HepG2 (cell line): ENCODE measurements around the gene FETUB. TPM values are rescaled to one million over a fixed set of nuclear protein-coding genes. Genes with fewer than 3 reads are reported as not detected.

Source experiments
- ATAC-seq: fragments of 200-7000 bp; cut with Tn5 transposase; 3 replicates; pipeline ENCODE4 v1.9.1; 2020; ENCODE audit warnings: mild to moderate bottlenecking, moderate library complexity
- BruUV-seq: library from RNA; stranded (reverse); fragments of 400-500 nt; replicated peaks from 2 replicates; lab custom pipeline; 2021; lab: Mats Ljungman, UMichigan
- CTCF ChIA-PET: fragments of 300-600 bp; formaldehyde crosslinking; extraction: SDS; loops from one replicate; lab custom pipeline; 2021; ENCODE audit warnings: low total read pairs, inconsistent platforms, low intra/inter-chr PET ratio; lab: Yijun Ruan, JAX
- POLR2A ChIA-PET: fragments of 350-600 bp; sonication (Branson Sonifier 250); formaldehyde crosslinking; loops from one replicate; lab custom pipeline; 2020; ENCODE audit warnings: antibody characterized with exemption, inconsistent platforms; lab: Yijun Ruan, JAX
- DNase-seq: peaks from one replicate; pipeline ENCODE4 v3.0.0-alpha.2; 2015; ENCODE audit warnings: low spot score
- FAIRE-seq: peaks from 3 replicates; lab custom pipeline; 2011; peaks lifted over from hg19 to GRCh38; lab: Jason Lieb, UNC
- H2AFZ ChIP-seq: one replicate; pipeline ENCODE4 v1.6.1; 2011; ENCODE audit warnings: low read length, inconsistent platforms
- H3K27ac ChIP-seq: fragments of 300-600 bp; 3 replicates; pipeline ENCODE4 v1.8.0; 2011; ENCODE audit warnings: mixed run types, mild to moderate bottlenecking, mixed read lengths, low read length, inconsistent platforms; ENCODE audit not compliant: insufficient read depth; ENCODE audit errors: extremely low read length
- H3K27me3 ChIP-seq, 2 experiments: fragments of 200-600 bp in 1 of 2; 2 replicates in 1 of 2; 3 replicates in 1 of 2; pipeline versions ENCODE4 v1.6.0 to v1.8.0; 2011; ENCODE audit warnings: low read length in 2 of 2, mild to moderate bottlenecking in 2 of 2, moderate library complexity in 2 of 2, inconsistent platforms in 1 of 2; ENCODE audit not compliant: insufficient read depth in 2 of 2, control insufficient read depth in 1 of 2
- H3K36me3 ChIP-seq, 2 experiments: fragments of 200-600 bp in 1 of 2; replicated peaks in 1 of 2; 2 replicates in 1 of 2; 3 replicates in 1 of 2; pipeline versions ENCODE4 v1.5.1 to v1.8.0; 2011; ENCODE audit warnings: low read length in 2 of 2, inconsistent platforms in 1 of 2; ENCODE audit not compliant: insufficient read depth in 2 of 2, control insufficient read depth in 1 of 2
- H3K4me1 ChIP-seq: 2 replicates; pipeline ENCODE4 v1.5.1; 2012; ENCODE audit warnings: low read length, inconsistent platforms; ENCODE audit not compliant: insufficient read depth
- H3K4me2 ChIP-seq: 2 replicates; pipeline ENCODE4 v1.6.0; 2011; ENCODE audit warnings: low read depth, low read length, inconsistent platforms
- H3K4me3 ChIP-seq, 3 experiments: fragments of 200-600 bp in 1 of 3; sonication (generic), shearing (Covaris generic) in 1 of 3; replicated peaks in 1 of 3; 2 replicates each; pipeline ENCODE4 v1.5.1; 2011 to 2016; ENCODE audit warnings: low read length in 3 of 3, inconsistent platforms in 2 of 3, low read depth in 2 of 3, mild to moderate bottlenecking in 2 of 3, control low read depth in 1 of 3, mixed read lengths in 1 of 3; ENCODE audit not compliant: insufficient read depth in 1 of 3
- H3K79me2 ChIP-seq: one replicate; pipeline ENCODE4 v1.6.1; 2011; ENCODE audit warnings: low read length, inconsistent platforms; ENCODE audit not compliant: insufficient read depth
- H3K9ac ChIP-seq: 2 replicates; pipeline ENCODE4 v1.6.0; 2011; ENCODE audit warnings: mild to moderate bottlenecking, low read depth, low read length, inconsistent platforms; ENCODE audit not compliant: insufficient read depth
- H3K9me3 ChIP-seq: 2 replicates; pipeline ENCODE4 v1.5.1; 2012; ENCODE audit warnings: mild to moderate bottlenecking, low read length
- H4K20me1 ChIP-seq: 2 replicates; pipeline ENCODE4 v1.6.0; 2011; ENCODE audit warnings: inconsistent platforms, mild to moderate bottlenecking, low read length, moderate library complexity; ENCODE audit not compliant: insufficient read depth
- ARNT2 ChIP-seq: sonication (generic); formaldehyde crosslinking; IDR thresholded peaks from 2 replicates; pipeline ENCODE4 v1.8.0; 2022; ENCODE audit warnings: mild to moderate bottlenecking, low read depth, missing genetic modification reagents, moderate library complexity
- CEBPG ChIP-seq: IDR thresholded peaks from 2 replicates; pipeline ENCODE4 v1.6.1; 2016
- IRF1 ChIP-seq: sonication (generic); formaldehyde crosslinking; IDR thresholded peaks from 2 replicates; pipeline ENCODE4 v1.4.0; 2020; ENCODE audit warnings: low read depth, mild to moderate bottlenecking, missing genetic modification reagents
- NFRKB ChIP-seq: fragments of 450-650 bp; IDR thresholded peaks from 2 replicates; pipeline ENCODE4 v1.6.1; 2017
- NPAS2 ChIP-seq: sonication (generic); formaldehyde crosslinking; IDR thresholded peaks from 2 replicates; pipeline ENCODE4 v1.8.0; 2022; ENCODE audit warnings: mild to moderate bottlenecking, missing genetic modification reagents, borderline replicate concordance
- THAP7 ChIP-seq: sonication (generic); formaldehyde crosslinking; IDR thresholded peaks from 2 replicates; pipeline ENCODE4 v1.8.1; 2023; ENCODE audit warnings: mild to moderate bottlenecking, missing genetic modification reagents
- UBTF ChIP-seq: sonication (generic); formaldehyde crosslinking; IDR thresholded peaks from 2 replicates; pipeline ENCODE4 v1.4.0; 2020; ENCODE audit warnings: mild to moderate bottlenecking, missing genetic modification reagents
- ZBTB3 ChIP-seq: sonication (generic); formaldehyde crosslinking; IDR thresholded peaks from 2 replicates; pipeline ENCODE4 v1.4.0; 2020; ENCODE audit warnings: low read depth, mild to moderate bottlenecking, moderate library complexity, missing genetic modification reagents, borderline replicate concordance
- ZNF101 ChIP-seq: sonication (generic); formaldehyde crosslinking; IDR thresholded peaks from 2 replicates; pipeline ENCODE4 v1.4.0; 2020; ENCODE audit warnings: mild to moderate bottlenecking, low read depth, missing genetic modification reagents, borderline replicate concordance
- ZSCAN5A ChIP-seq: sonication (generic); formaldehyde crosslinking; IDR thresholded peaks from 2 replicates; pipeline ENCODE4 v1.8.0; 2022; ENCODE audit warnings: mild to moderate bottlenecking, missing genetic modification reagents, borderline replicate concordance
- WGBS: methylation state at CpG from one replicate; pipeline ENCODE4 v1.1.6; 2017; ENCODE audit warnings: low lambda C conversion rate; 5-methylcytosine and 5-hydroxymethylcytosine counted together
- in situ Hi-C: cut with HindIII; loops from 2 replicates; pipeline ENCODE4 v1.10.0; 2017; ENCODE audit warnings: low pct_unique_long_range_greater_than_20kb; ENCODE audit not compliant: extremely low pct_ligation_motif_present
- intact Hi-C: fragments of 100-400 bp; cut with micrococcal nuclease; formaldehyde crosslinking; loops from one replicate; pipeline ENCODE4 v1.10.0; 2022; ENCODE audit not compliant: unreplicated experiment
- polyA plus RNA-seq, 8 experiments: library from polyadenylated mRNA; depleted of rRNA in 3 of 8; stranded (reverse) in 7 of 8; unstranded in 1 of 8; fragments of >200 nt; fragmentation: Illumina TruSeq in 4 of 8; extraction: Trizol in 4 of 8; gene quantifications; 2 replicates each; pipeline versions ENCODE4 v1.2.1 to v1.2.3, GENCODE V29; 2011 to 2016; ENCODE audit warnings: low read depth in 4 of 8, missing spikeins in 1 of 8, mixed read lengths in 1 of 8; ENCODE audit not compliant: insufficient read depth in 1 of 8
- total RNA-seq, 5 experiments: library from RNA; depleted of rRNA; stranded (reverse); fragments of >200 nt; fragmentation: Illumina TruSeq; extraction: Trizol; gene quantifications; 2 replicates each; pipeline ENCODE4 v1.2.3, GENCODE V29; 2016; ENCODE audit warnings: low read depth in 1 of 5

The FETUB gene
- total and polyA plus RNA-seq, 2 of the 13 experiments (the other 11 are each of a cell fraction or from before 2014, with no cell fraction given): 2.1 to 4.4 TPM

GRCh38 chr3:186679151-186679550 lies 39.0 kb downstream of the FETUB start:
- FAIRE-seq: no peak
- no peak for DNase-seq
- CTCF ChIA-PET: no interaction called here
- Histone ChIP-seq H3K79me2 (no peaks in the 10 kb centered on the region), H3K4me2 (no peak overlapping the region), H3K9ac (no peak overlapping the region), H3K4me3 (no peak overlapping the region), H3K9me3 (no peaks in the 10 kb centered on the region), H4K20me1 (no peaks in the 10 kb centered on the region), H3K27me3 (no peaks in the 10 kb centered on the region; a peak in 2 of 5 replicates), H3K27ac (no peak overlapping the region)
- in situ Hi-C loops: no loop called here
- 0% methylated on average over 1 of the region's 1 CpG for WGBS
- intact Hi-C loops: no loop called here
- POLR2A ChIA-PET: no interaction called here
- BruUV-seq: no TSS peak
- TF ChIP-seq ZNF101: no peak
- TF ChIP-seq, all 625 proteins: peak for 0
- H2AFZ ChIP-seq: no peak overlapping the region
- peaks cover 18% of the 10 kb centered on the region for H3K4me1 ChIP-seq
- H3K36me3 ChIP-seq: no peaks in the 10 kb centered on the region
- no peak for ATAC-seq

- POLR2A ChIA-PET: no interaction called here
These were observed 40.7 kb downstream of the FETUB start for GRCh38 chr3:186680869-186681268.

More at GRCh38 chr3:186680869-186681268, 40.7 kb downstream of the FETUB start:
- Histone ChIP-seq H3K79me2 (no peaks in the 10 kb centered on the region), H3K4me3 (no peak overlapping the region), H3K27me3 (no peaks in the 10 kb centered on the region; a peak in 1 of 5 replicates), H3K4me2 (no peak overlapping the region), H2AFZ (no peak overlapping the region), H3K9me3 (no peaks in the 10 kb centered on the region), H3K36me3 (no peaks in the 10 kb centered on the region), H3K9ac (no peak overlapping the region), H4K20me1 (no peaks in the 10 kb centered on the region), H3K27ac (no peak overlapping the region), H3K4me1 (peaks cover 18% of the 10 kb centered on the region)
- DNase-seq: no peak
- FAIRE-seq: no peak
- TF ChIP-seq NFRKB (no peak), CEBPG (CRISPR knock-in tag) (no peak), NPAS2 (CRISPR knock-in tag) (no peak), THAP7 (CRISPR knock-in tag) (no peak), ZBTB3 (CRISPR knock-in tag) (no peak), ZSCAN5A (CRISPR knock-in tag) (no peak), UBTF (CRISPR knock-in tag) (no peak), IRF1 (CRISPR knock-in tag) (no peak), ARNT2 (no peak)
- intact Hi-C loops: no loop called here
- CTCF ChIA-PET: no interaction called here
- no peak for ATAC-seq
- WGBS: 94% methylated on average over 1 of the region's 1 CpG
- in situ Hi-C loops: no loop called here
- BruUV-seq: no TSS peak
